K562 (cell line): ENCODE results near the gene ZNF805. TPM values are rescaled to one million over a fixed set of nuclear protein-coding genes. Genes with fewer than 3 reads are reported as not detected.

Experiments used
- CTBP1 ChIP-seq: fragments of 450-650 bp; IDR thresholded peaks from 2 replicates; pipeline ENCODE4 v1.6.1; 2016; ENCODE audit warnings: borderline replicate concordance
- EGR1 ChIP-seq: fragments of 450-650 bp; conservative IDR thresholded peaks from 2 replicates; pipeline ENCODE4 v1.6.1; 2017; ENCODE audit warnings: mild to moderate bottlenecking
- FOXK2 ChIP-seq, 2 experiments: fragments of 450-650 bp; IDR thresholded peaks in 1 of 2; conservative IDR thresholded peaks in 1 of 2; 2 replicates each; pipeline ENCODE4 v1.6.1; 2016; ENCODE audit warnings: low read depth in 2 of 2, mild to moderate bottlenecking in 1 of 2
- GABPB1 ChIP-seq: sonication (generic); formaldehyde crosslinking; IDR thresholded peaks from 2 replicates; pipeline ENCODE4 v1.8.0; 2022; ENCODE audit warnings: mild to moderate bottlenecking, missing genetic modification reagents
- HMGN3 ChIP-seq: IDR thresholded peaks from 2 replicates; pipeline ENCODE4 v1.6.1; 2011; ENCODE audit warnings: borderline replicate concordance, low read depth, mild to moderate bottlenecking, mixed read lengths, low read length; ENCODE audit not compliant: insufficient read length; ENCODE audit errors: extremely low read depth
- MAFK ChIP-seq: IDR thresholded peaks from 2 replicates; pipeline ENCODE4 v1.6.1; 2011; ENCODE audit warnings: low read length, improper control_type of control experiment
- MEF2D ChIP-seq: conservative IDR thresholded peaks from 2 replicates; pipeline ENCODE4 v1.6.1; 2016; ENCODE audit warnings: low read depth, missing genetic modification characterization, missing compliant biosample characterization
- RBBP5 ChIP-seq: fragments of 200-600 bp; sonication (generic); IDR thresholded peaks from 2 replicates; pipeline ENCODE4 v1.6.1; 2012; ENCODE audit warnings: borderline replicate concordance, mild to moderate bottlenecking, low read length, control low read depth, inconsistent platforms; ENCODE audit not compliant: insufficient read depth, poor library complexity, severe bottlenecking
- RHOXF2B ChIP-seq: fragments of 250-450 bp; sonication (Bioruptor Pico); conservative IDR thresholded peaks from 2 replicates; pipeline ENCODE4 v1.5.1; 2021
- SMAD3 ChIP-seq: fragments of 450-650 bp; formaldehyde crosslinking; conservative IDR thresholded peaks from 2 replicates; pipeline ENCODE4 v1.4.0; 2020; ENCODE audit warnings: mild to moderate bottlenecking
- SRSF1 ChIP-seq: fragments of 200-400 bp; formaldehyde crosslinking; IDR thresholded peaks from 2 replicates; pipeline ENCODE4 v1.6.1; 2017; ENCODE audit warnings: mild to moderate bottlenecking, low read depth, low read length, moderate library complexity
- STAT5B ChIP-seq: fragments of 250-450 bp; sonication (Bioruptor Pico); IDR thresholded peaks from 2 replicates; pipeline ENCODE4 v1.8.0; 2021; ENCODE audit warnings: mild to moderate bottlenecking, inconsistent platforms
- ZNF140 ChIP-seq: fragments of 250-450 bp; sonication (Bioruptor Pico); IDR thresholded peaks from 2 replicates; pipeline ENCODE4 v1.8.0; 2021; ENCODE audit warnings: moderate library complexity, mild to moderate bottlenecking, inconsistent platforms
- ZNF354B ChIP-seq: fragments of 250-450 bp; sonication (Bioruptor Pico); IDR thresholded peaks from 2 replicates; pipeline ENCODE4 v1.4.0; 2020
- ZNF408 ChIP-seq: fragments of 250-450 bp; sonication (Bioruptor Pico); IDR thresholded peaks from 2 replicates; pipeline ENCODE4 v1.4.0; 2020; ENCODE audit warnings: low read depth, mild to moderate bottlenecking, moderate library complexity
- ZNF696 ChIP-seq: fragments of 250-450 bp; sonication (Bioruptor Pico); conservative IDR thresholded peaks from 2 replicates; pipeline ENCODE4 v1.4.0; 2020; ENCODE audit warnings: mild to moderate bottlenecking, moderate library complexity
- ZNF699 ChIP-seq: fragments of 250-450 bp; sonication (Bioruptor Pico); IDR thresholded peaks from 2 replicates; pipeline ENCODE4 v1.8.0; 2021; ENCODE audit warnings: mild to moderate bottlenecking, moderate library complexity; ENCODE audit not compliant: insufficient replicate concordance
- polyA plus RNA-seq, 8 experiments: library from polyadenylated mRNA; depleted of rRNA in 4 of 8; stranded (reverse) in 5 of 8; unstranded in 3 of 8; fragments of >200 nt; fragmentation: Nextera tagmentation in 2 of 8; fragmentation: Illumina TruSeq in 1 of 8; extraction: Ambion mirVana in 2 of 8; extraction: Trizol in 1 of 8; gene quantifications; 2 replicates each; pipeline versions ENCODE4 v1.2.1 to v1.2.3, GENCODE V29; 2011 to 2014; ENCODE audit warnings: inconsistent platforms in 1 of 8, missing spikeins in 1 of 8
- total RNA-seq, 7 experiments: library from RNA; depleted of rRNA in 6 of 7; stranded (reverse); fragments of >200 nt in 6 of 7; fragmentation: Illumina TruSeq in 2 of 7; extraction: Trizol in 2 of 7; gene quantifications; 2 replicates each; pipeline versions ENCODE4 v1.2.1 to v1.2.3, GENCODE V29; 2011 to 2021; ENCODE audit warnings: low replicate concordance in 1 of 7
- TF ChIP-seq, protein P1 (sequence below): sonication (generic); formaldehyde crosslinking; IDR thresholded peaks from 2 replicates; pipeline ENCODE4 v1.8.0; 2023; ENCODE audit warnings: mild to moderate bottlenecking, missing genetic modification reagents
- TF ChIP-seq, protein P2 (sequence below): fragments of 250-450 bp; sonication (Bioruptor Pico); IDR thresholded peaks from 2 replicates; pipeline ENCODE4 v1.5.0; 2022; ENCODE audit warnings: mild to moderate bottlenecking
- TF ChIP-seq, protein P3 (sequence below): sonication (generic); formaldehyde crosslinking; IDR thresholded peaks from 2 replicates; pipeline ENCODE4 v1.8.1; 2023; ENCODE audit warnings: missing genetic modification reagents, mild to moderate bottlenecking, borderline replicate concordance

The ZNF805 gene
- total and polyA plus RNA-seq, 9 of the 15 experiments (the other 6 are each of a cell fraction or from before 2014, with no cell fraction given) = 0.32 to 6.7 (median 3.9) TPM

DNA sequence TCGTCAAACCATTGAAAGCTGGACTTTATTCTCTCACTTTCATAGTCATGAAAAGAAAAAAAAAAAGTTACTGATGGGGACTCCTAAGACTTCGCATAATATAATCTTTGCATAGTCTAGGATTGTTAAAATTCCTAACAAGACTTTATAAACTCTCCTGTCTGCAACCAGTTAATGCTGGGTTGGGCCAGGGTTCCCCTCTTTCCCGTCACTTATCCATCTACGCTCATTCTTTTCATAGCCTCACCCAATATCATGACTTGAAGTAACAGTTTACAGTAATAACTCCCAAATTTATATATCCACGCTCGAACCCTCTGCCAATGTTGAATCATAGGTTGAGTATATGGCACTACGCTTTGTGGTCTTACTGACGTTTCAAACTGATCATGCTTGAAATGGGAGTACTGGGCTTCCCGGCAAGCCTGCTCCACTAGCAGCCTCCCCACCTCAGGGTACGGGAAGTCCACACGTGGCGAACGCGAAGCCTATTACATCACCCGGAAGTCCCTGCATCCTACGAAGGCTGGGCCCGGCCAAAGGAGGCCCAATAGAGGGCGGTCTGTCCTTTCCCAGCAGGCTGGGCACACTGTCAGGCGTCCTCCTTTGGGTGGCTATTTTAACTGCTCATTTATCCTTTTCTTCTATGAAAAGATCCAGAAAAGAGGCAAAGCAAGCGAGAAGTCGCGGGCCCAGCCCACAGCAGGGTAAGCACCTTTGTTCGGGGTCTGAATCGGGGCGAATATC is 39.2 kb downstream of the ZNF805 start (continued):
- TF ChIP-seq, protein P1, sequence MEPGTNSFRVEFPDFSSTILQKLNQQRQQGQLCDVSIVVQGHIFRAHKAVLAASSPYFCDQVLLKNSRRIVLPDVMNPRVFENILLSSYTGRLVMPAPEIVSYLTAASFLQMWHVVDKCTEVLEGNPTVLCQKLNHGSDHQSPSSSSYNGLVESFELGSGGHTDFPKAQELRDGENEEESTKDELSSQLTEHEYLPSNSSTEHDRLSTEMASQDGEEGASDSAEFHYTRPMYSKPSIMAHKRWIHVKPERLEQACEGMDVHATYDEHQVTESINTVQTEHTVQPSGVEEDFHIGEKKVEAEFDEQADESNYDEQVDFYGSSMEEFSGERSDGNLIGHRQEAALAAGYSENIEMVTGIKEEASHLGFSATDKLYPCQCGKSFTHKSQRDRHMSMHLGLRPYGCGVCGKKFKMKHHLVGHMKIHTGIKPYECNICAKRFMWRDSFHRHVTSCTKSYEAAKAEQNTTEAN = no peak
- TF ChIP-seq, protein P2, sequence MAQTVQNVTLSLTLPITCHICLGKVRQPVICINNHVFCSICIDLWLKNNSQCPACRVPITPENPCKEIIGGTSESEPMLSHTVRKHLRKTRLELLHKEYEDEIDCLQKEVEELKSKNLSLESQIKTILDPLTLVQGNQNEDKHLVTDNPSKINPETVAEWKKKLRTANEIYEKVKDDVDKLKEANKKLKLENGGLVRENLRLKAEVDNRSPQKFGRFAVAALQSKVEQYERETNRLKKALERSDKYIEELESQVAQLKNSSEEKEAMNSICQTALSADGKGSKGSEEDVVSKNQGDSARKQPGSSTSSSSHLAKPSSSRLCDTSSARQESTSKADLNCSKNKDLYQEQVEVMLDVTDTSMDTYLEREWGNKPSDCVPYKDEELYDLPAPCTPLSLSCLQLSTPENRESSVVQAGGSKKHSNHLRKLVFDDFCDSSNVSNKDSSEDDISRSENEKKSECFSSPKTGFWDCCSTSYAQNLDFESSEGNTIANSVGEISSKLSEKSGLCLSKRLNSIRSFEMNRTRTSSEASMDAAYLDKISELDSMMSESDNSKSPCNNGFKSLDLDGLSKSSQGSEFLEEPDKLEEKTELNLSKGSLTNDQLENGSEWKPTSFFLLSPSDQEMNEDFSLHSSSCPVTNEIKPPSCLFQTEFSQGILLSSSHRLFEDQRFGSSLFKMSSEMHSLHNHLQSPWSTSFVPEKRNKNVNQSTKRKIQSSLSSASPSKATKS (CRISPR knock-in tag) = no peak
- TF ChIP-seq GABPB1 (CRISPR knock-in tag) (no peak), RHOXF2B (0 out of 2 replicates have a peak, but pooled peaks have one; percentile 34), HMGN3 (no peak), MAFK (no peak), MEF2D (tag) (peak; percentile 47; the same call in 1 of the 2 replicates), ZNF354B (CRISPR knock-in tag) (no peak), SRSF1 (no peak), ZNF140 (no peak), STAT5B (CRISPR knock-in tag) (no peak), ZNF408 (CRISPR knock-in tag) (no peak), EGR1 (no peak), RBBP5 (no peak), FOXK2 (conservative IDR thresholded peaks at IDR 0.05 in 1 of 2, IDR thresholded peaks at IDR 0.05 in 1 of 2; ENCODE audit: low read depth in 2 of 2) (peak in 1 of 2 experiments; percentile 21; a peak in 1 of 4 replicates), CTBP1 (peak; percentile 33; the same call in 1 of the 2 replicates), ZNF699 (CRISPR knock-in tag) (no peak), SMAD3 (no peak), ZNF696 (CRISPR knock-in tag) (no peak)
- TF ChIP-seq, protein P3, sequence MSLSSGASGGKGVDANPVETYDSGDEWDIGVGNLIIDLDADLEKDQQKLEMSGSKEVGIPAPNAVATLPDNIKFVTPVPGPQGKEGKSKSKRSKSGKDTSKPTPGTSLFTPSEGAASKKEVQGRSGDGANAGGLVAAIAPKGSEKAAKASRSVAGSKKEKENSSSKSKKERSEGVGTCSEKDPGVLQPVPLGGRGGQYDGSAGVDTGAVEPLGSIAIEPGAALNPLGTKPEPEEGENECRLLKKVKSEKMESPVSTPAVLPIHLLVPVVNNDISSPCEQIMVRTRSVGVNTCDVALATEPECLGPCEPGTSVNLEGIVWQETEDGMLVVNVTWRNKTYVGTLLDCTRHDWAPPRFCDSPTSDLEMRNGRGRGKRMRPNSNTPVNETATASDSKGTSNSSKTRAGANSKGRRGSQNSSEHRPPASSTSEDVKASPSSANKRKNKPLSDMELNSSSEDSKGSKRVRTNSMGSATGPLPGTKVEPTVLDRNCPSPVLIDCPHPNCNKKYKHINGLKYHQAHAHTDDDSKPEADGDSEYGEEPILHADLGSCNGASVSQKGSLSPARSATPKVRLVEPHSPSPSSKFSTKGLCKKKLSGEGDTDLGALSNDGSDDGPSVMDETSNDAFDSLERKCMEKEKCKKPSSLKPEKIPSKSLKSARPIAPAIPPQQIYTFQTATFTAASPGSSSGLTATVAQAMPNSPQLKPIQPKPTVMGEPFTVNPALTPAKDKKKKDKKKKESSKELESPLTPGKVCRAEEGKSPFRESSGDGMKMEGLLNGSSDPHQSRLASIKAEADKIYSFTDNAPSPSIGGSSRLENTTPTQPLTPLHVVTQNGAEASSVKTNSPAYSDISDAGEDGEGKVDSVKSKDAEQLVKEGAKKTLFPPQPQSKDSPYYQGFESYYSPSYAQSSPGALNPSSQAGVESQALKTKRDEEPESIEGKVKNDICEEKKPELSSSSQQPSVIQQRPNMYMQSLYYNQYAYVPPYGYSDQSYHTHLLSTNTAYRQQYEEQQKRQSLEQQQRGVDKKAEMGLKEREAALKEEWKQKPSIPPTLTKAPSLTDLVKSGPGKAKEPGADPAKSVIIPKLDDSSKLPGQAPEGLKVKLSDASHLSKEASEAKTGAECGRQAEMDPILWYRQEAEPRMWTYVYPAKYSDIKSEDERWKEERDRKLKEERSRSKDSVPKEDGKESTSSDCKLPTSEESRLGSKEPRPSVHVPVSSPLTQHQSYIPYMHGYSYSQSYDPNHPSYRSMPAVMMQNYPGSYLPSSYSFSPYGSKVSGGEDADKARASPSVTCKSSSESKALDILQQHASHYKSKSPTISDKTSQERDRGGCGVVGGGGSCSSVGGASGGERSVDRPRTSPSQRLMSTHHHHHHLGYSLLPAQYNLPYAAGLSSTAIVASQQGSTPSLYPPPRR (CRISPR knock-in tag) = no peak
